HG02759 (cell line): ENCODE results near the gene CTTN.

Source experiments
- ATAC-seq: cut with Tn5 transposase; IDR thresholded peaks from one replicate; pipeline ENCODE4 v1.9.1; 2021; ENCODE audit warnings: mild to moderate bottlenecking, moderate library complexity; ENCODE audit not compliant: unreplicated experiment

CTTN gene

GRCh38 chr11:70397983-70398833 is at the start of gene CTTN:
Gene CTTN, plus strand, starts transcription at chr11:70398529. Its CDS starts 8,769 bp downstream, at chr11:70407298.
- peak; percentile 61 for ATAC-seq

DNA sequence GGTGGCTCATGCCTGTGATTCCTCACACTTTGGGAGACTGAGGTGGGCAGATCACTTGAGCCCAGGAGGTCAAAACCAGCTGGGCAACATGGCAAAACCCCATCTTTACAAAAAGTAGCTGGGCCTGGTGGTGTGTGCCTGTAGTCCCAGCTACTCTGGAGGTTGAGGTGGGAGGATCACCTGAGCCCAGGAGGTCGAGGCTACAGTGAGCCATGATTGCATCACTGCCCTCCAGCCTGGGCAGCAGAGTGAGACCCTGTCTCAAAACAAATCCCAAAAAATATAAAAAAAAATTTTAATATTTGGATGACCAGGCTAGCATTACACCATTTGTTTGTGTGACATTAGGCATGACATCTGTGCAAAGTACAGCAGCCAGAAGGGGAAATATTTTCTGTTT is 49.7 kb upstream of the CTTN start:
- ATAC-seq = no peak

GRCh38 chr11:70351646-70352045 is 46.7 kb upstream of the CTTN start:
- ATAC-seq = no peak

DNA sequence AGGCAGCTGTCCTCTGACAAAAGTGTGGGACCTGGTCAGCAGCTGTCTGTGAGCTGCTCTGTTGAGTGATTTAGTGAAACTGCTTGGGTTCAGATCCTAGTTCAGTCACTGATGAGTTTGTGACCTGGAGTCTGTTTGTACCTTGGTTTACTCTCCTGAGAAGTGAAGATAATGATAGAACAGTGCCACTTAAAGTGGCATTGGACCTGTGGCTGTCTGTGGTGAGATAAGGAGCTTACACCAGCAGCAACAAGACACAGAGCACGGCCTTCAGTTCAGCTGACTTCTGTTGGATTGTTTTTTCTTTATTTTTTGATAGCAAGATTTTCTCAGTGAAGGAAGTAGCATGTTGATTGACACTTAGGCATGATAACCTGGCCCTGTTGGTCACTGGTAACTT is 46.2 kb upstream of the CTTN start:
- no peak for ATAC-seq

DNA sequence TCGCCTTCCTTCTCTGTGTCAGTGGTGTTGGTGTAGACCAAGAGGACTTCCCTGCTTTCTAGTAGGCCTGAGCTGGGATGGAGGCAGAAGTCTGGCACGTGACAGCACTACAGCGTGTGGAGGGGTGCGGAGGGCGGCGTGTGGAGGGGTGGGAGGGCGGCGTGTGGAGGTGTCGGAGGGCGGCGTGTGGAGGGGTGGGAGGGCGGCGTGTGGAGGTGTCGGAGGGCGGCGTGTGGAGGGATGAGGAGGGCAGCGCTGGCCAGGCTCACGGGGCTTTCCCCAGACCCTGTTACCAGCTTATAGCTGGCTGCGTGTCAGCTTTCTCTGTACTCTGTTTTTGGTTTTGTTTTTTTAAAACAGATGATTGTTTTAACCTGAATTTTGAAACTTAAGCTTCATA is 45.7 kb upstream of the CTTN start:
- no peak for ATAC-seq

GRCh38 chr11:70353329-70353728 is 45.0 kb upstream of the CTTN start:
- ATAC-seq = no peak

DNA sequence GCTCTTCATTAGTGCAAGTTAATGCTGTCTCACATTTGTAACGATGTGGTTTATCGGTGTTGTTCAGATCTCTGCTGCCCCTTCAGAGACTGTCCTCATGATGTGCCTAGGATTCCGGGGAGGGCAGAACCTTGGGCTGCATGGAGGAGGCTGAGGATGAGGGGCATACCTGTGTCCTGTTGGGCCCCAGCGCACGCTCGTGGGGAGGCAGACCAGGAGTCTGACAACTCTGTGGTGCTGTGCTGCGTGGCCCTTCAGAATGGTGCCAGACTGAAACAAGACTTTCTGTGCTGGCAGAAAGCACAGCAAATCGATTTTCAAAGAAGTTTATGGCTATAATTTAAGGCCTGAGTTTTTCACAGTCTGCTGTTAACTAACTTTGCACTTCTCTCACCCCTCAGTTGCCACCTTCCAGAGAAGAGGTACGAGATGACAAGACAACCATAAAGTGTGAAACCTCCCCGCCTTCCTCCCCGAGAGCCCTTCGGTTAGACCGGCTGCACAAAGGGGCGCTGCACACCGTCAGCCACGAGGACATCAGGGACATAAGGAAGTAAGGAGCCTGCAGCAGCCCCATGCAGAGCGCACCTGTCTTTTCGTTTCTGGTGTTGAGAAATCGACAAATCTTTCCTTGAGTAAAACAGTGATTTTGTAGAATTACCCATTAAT is 44.3 kb upstream of the CTTN start:
- no peak for ATAC-seq

GRCh38 chr11:70354629-70355028 is 43.7 kb upstream of the CTTN start:
- no peak for ATAC-seq

GRCh38 chr11:70358753-70359152 is 39.6 kb upstream of the CTTN start:
- no peak for ATAC-seq

GRCh38 chr11:70359451-70360205 is 38.7 kb upstream of the CTTN start:
- ATAC-seq = no peak

DNA sequence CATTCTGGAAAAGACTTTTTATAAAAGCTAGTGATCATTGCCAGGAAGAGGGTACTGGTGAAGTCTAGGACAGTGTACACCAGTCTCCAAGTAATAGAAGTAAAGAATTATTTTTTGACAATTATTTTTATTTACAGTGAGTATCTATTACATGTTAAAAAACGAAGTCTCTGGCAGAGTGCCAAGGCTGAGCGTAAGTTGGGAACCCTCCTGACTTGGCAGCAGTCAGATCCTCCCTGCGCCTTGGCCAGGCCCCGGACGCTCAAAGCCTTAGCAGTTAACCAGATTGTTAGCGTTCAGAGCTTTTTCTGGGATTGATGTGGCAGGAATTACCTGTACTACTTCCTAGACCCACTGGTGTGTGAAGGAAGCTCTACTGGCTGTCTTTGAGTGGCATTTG is 38.1 kb upstream of the CTTN start:
- ATAC-seq = no peak

- ATAC-seq = no peak
Observed at GRCh38 chr11:70364178-70364577, 34.2 kb upstream of the CTTN start.

- ATAC-seq = no peak
Observed at GRCh38 chr11:70364745-70365543, 33.4 kb upstream of the CTTN start.

GRCh38 chr11:70365544-70365927 is 32.8 kb upstream of the CTTN start:
- ATAC-seq = no peak

DNA sequence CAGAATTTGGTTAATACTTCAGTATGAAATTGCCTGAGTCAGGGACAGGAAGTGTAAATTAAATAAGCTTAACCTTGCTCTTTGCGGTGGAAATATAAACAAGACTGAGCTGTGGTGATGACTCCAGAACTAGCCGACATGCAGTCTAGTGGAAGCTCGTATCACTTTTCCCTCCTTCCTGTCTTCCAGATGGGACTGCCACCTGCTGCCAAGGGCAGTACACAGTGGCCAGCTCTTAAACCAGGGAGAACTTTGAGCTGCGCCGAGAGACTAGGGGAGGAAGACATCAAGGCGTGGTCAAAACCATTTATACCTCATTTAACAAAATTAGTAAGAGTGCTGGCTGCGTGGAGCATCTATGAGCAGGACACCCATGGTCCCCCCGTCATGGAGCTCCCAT is 31.3 kb upstream of the CTTN start:
- no peak for ATAC-seq

GRCh38 chr11:70368961-70369360 is 29.4 kb upstream of the CTTN start:
- ATAC-seq = no peak

GRCh38 chr11:70371241-70371640 is 27.1 kb upstream of the CTTN start:
- ATAC-seq = no peak

DNA sequence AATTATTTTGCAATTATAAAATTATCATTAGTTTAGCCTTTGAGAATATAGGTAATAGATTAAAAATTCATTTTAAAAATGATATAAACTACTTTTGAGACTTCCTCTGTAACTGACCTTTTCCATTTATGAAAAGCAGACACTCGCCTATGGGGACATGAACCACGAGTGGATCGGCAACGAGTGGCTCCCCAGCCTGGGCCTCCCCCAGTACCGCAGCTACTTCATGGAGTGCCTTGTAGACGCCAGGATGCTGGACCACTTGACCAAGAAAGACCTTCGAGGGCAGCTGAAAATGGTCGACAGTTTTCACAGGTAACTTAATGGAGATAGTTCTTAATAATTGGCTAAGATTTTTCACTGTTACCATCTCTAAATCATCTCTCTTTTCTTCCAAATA is 26.3 kb upstream of the CTTN start:
- ATAC-seq = no peak

- no peak for ATAC-seq
Observed at GRCh38 chr11:70376621-70377020, 21.7 kb upstream of the CTTN start.

DNA sequence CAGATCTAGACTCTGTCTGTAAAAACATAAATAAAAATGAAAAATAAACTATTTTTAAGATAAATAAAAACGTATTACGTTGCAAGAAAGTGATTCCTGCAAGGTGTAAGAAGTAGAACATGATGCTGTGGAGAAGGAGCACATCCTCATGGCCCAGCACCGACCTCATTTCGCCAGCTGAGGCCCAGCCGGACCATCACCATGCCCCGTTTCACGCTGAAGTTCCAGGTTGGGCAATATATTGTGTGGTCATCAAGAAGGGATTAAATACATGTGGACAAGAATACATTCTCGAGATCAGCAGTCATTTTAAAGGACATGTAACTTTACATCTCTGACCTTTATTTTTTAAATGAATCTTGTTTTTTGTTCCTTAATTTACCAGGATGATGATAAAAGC is 20.7 kb upstream of the CTTN start:
- no peak for ATAC-seq
